ENCODE measurements around the gene PRICKLE4. TPM values are rescaled to one million over a fixed set of nuclear protein-coding genes. Genes with fewer than 3 reads are reported as not detected.
"Not testable (repeated sequence)": the region's sequence is repeated elsewhere in the genome, so short reads cannot be mapped to it uniquely, and the experiment has no call there.

PRICKLE4 gene
- polyA plus RNA-seq, 1 donor, result 3.0 TPM

- no peak for DNase-seq (ENCODE audit: low read depth)
These were observed 36.3 kb upstream of the PRICKLE4 start for GRCh38 chr6:41744236-41744787.

GRCh38 chr6:41746107-41746506, 34.5 kb upstream of the PRICKLE4 start:
- no peak for DNase-seq (ENCODE audit: low read depth)

GRCh38 chr6:41747256-41748101, 33.1 kb upstream of the PRICKLE4 start, which contains the start of gene PGC:
Gene PGC (minus strand): TSS chr6:41747397. CDS start chr6:41747334, 63 bp downstream.
- no peak for DNase-seq (ENCODE audit: low read depth)

GRCh38 chr6:41748102-41748477, 32.5 kb upstream of the PRICKLE4 start:
- no peak for DNase-seq (ENCODE audit: low read depth)

- no peak for DNase-seq (ENCODE audit: low read depth)
These were observed 32.0 kb upstream of the PRICKLE4 start for GRCh38 chr6:41748542-41748941.

- DNase-seq (ENCODE audit: low read depth), result no peak
These were observed 30.2 kb upstream of the PRICKLE4 start for GRCh38 chr6:41750374-41750773.

GRCh38 chr6:41755895-41756294, 24.7 kb upstream of the PRICKLE4 start:
- no peak for DNase-seq (ENCODE audit: low read depth)

GRCh38 chr6:41756354-41756753, 24.2 kb upstream of the PRICKLE4 start:
- no peak for DNase-seq (ENCODE audit: low read depth)

GRCh38 chr6:41757271-41757670, 23.3 kb upstream of the PRICKLE4 start:
- no peak for DNase-seq (ENCODE audit: low read depth)

GRCh38 chr6:41757931-41758640, 22.5 kb upstream of the PRICKLE4 start:
- no peak for DNase-seq (ENCODE audit: low read depth)

- DNase-seq (ENCODE audit: low read depth), result no peak
These were observed 21.9 kb upstream of the PRICKLE4 start for GRCh38 chr6:41758641-41759035.

GRCh38 chr6:41759106-41759904, 21.3 kb upstream of the PRICKLE4 start:
- DNase-seq (ENCODE audit: low read depth), result no peak

GRCh38 chr6:41759905-41760579, 20.5 kb upstream of the PRICKLE4 start:
- no peak for DNase-seq (ENCODE audit: low read depth)

- DNase-seq (ENCODE audit: low read depth), result no peak
These were observed 17.1 kb upstream of the PRICKLE4 start for GRCh38 chr6:41763470-41763869.

- DNase-seq (ENCODE audit: low read depth), result not testable (repeated sequence)
These were observed 14.4 kb upstream of the PRICKLE4 start for GRCh38 chr6:41766043-41766664.

- no peak for DNase-seq (ENCODE audit: low read depth)
These were observed 13.3 kb upstream of the PRICKLE4 start for GRCh38 chr6:41767112-41767833.

- DNase-seq (ENCODE audit: low read depth), result no peak
These were observed 11.9 kb upstream of the PRICKLE4 start for GRCh38 chr6:41768545-41769308.

- no peak for DNase-seq (ENCODE audit: low read depth)
These were observed 11.2 kb upstream of the PRICKLE4 start for GRCh38 chr6:41769376-41769775.

GRCh38 chr6:41770381-41771057, 10.1 kb upstream of the PRICKLE4 start:
- DNase-seq (ENCODE audit: low read depth), result no peak
